NCI-H1417 (cell line): ENCODE results near the gene NR2F2.

Source experiments
- DNase-seq, 3 experiments: peaks; one replicate each; lab custom pipeline; 2025; lab: John Stamatoyannopoulos, UW

Gene NR2F2

DNA sequence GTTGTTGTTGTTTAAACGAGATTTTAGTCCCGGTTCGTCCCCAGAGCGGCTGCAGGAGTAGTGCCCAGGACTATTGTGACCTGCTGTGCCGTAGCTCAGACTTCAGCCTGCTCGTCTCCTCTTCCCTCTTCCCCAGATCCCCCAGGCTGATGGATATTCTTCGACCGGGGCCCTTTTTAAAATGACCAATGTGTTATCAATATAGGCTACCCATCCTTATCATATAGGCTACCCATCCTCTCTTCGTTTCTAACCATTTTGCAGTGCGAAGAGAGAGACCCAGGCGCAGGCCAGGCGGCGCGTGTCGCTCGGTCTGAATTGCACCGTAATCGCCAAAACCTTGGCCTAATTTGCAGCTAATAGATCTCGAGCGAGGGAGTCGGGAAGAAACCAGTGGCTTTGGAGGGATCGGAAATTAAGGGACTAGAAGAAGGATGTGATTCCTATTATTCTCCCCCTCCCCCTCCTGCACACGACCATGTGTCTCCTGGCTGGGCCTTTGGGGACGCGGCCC, 23.0 kb downstream of the NR2F2 start:
- no peak for DNase-seq

DNA sequence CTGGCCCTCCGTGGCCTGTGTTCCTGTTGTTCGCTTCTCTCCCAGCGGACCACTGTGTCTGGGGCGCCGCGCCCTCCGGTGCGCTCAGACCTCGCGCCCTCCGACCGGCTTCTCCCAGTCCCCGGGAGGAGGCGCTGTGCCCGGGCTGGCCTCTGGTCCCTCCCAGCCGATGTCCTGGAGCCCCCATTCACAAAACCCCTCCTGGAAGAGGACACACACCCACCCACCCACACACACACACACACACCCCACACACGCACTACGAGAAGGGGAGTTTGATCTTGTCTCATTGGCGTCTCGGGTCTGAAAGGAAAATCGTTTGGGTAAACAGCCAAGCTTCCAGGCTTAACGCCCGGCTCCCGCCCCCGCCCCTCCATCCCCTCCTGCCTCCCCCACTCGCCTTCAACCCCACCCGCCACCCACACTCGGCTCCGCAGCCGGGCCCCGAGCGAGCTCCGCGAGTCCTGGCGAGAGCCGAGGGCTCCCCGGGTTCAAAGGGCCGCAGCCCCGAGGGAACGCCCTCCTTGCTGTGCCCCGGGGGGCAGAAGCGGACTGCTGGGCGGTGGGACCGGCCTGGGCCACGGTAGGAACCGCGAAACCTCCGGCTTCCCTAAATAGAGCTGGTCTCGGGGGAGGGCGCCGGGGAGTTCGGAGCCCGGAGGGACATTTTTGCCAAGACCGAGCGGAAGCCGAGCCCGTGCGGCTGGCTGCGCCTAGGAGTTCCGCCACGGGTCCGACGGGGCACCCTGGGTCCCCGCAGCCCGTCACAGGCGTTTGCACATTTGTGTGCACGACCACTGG, 23.6 kb downstream of the NR2F2 start:
- peak in 2 of 3 experiments; percentile 64 for DNase-seq

DNA sequence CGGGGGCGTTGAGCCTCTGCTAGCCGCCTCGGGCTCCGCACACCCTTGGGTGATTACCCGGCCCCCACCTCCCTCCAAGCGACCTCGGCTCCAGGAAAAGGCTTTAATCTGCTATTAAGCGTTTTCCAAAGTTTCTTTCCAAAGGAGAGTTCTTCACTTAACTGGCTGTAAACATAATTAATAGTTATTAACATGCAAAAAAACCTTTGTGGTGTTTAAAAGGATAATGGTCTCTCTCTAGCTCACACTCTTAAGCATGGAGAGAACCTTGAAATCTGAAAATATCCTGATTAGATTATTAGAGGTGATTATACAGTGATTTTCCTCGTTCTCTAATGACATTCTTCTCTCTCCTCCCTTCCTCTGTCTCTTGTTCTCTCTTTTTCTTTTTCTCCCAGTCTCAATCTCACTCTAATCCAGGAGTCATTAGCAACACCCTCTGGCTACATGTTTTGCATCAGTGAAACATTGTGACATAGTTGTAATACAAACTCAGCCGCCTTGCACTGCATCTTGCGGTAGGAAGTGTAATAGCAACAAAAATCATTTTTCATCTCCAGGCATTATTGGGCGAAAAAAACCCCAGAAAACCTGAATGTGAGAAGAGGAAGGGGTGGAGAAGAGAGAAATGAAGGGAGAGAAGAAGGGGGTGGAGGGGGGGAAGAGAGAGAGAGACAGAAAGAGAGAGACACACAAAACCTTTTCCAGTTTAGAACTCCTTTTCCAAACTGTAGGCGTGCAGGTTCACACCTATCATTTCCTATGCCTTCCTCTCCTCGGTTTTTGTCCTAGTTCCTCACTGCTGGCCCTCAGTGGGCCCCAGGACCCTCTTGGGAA, 24.4 kb downstream of the NR2F2 start:
- peak in 1 of 3 experiments; percentile 39 for DNase-seq

DNA sequence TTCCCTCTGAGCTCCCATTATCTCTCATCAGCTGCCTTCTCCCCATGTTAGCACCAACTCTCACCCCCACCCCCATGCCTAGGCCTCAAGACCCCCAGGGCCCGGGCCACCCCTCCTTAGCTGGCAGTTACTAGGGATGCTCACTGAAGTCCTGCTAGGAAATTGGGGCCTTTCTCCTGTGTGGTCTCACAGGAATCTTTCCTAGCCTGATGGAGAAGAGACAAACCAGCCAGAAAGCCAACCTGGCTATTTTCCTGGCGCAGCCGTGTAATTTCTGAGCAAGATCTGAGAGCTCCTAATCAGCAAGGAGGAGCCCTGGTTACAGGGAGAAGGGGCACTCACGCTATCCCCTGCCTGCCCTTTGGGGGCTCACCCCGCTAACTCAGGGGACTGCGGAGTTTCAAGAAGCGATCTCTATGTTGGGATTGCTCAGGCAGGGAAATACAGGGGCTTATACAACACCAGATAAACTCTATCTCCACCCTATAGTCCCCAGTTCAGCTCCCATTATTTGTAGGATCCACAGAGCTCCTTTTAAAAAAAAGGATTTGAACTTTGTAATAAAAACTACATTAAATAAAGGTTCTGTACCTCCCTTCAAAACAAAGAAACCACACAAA, 25.2 kb downstream of the NR2F2 start:
- DNase-seq: no peak

DNA sequence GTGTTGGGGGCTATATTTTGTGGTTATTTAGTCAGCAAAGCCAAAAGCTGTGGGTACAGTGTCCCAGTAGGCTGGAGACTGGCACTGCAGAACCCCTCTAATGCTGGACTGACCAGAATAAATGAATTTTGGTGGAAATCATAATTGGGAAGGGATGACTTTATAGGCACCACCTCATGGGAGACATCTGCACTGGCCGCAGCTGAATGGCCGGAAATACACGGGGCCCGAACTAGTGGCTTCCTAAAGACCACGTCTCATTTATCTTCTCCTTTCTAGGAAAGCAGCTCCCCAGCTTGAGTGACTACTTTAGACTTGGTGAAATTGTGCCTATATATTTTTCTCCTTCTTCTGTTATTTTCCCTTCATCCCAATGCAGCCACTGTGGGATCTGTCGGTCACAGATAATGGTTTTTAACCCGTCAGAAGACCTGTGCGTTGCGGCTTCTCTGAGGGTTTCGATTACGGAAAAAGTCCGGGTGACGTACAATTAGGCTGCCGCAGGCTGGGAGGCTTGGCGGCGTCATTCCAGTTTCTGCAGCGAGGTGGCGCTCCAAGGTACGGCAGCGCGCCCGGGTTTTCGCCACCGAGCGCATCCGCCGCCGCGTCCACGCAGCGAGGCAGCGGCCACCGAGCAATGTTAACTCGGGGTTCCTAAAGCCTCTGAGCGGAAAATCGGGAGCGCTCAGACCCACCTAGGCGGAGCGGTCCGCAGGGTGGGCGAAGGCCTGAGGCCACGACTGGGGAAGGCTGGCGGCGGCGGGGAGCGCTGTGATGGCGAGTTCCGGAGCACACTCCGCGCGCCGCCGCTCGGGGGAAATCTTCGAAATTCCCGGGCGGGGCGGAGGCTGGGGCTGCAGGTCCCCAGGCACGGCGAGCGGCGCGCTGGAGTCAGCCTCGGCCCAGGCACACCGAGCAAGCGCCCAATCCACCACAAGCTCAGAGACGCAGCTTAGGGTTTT, 26.3 kb downstream of the NR2F2 start:
- DNase-seq: peak; percentile 84 to 94 (median 94)

DNA sequence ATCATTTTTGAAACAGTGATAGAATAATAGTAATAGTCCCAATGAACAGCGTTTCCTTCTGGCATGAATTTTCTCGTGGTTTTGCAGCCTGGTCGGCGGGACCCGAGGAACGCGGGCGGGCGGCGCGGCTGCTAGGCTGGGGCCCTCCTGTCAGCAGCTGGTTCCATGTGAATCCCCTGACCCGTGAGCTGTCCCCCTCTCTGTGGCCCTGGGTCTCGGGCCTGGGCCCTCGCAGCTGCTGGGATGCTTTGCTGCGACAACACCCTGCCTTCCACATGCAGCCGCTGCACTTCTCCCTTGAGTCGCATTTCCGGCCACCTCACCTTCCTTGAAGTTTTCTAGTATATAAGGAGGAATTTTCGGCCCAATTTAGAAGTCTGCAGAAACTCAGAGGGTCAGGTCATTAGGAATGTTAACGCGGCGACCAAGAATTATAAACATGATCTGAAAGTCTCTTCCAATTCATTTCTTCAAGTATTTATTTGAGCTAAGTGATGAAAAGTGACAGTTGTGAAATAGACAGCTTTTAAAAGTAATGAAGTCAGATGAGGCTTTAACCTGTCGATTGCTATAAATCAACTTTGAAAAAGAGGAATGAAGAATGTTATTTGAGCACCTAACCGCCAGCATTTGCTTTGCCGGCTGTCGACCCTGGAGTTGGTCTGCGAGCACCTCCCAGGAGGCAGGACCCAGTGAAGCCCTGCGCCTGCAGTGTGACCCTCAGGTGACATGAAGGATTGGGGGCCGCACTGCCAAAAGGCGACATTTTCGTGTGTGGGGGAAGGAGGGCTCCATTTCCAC, 27.7 kb downstream of the NR2F2 start:
- DNase-seq: no peak

DNA sequence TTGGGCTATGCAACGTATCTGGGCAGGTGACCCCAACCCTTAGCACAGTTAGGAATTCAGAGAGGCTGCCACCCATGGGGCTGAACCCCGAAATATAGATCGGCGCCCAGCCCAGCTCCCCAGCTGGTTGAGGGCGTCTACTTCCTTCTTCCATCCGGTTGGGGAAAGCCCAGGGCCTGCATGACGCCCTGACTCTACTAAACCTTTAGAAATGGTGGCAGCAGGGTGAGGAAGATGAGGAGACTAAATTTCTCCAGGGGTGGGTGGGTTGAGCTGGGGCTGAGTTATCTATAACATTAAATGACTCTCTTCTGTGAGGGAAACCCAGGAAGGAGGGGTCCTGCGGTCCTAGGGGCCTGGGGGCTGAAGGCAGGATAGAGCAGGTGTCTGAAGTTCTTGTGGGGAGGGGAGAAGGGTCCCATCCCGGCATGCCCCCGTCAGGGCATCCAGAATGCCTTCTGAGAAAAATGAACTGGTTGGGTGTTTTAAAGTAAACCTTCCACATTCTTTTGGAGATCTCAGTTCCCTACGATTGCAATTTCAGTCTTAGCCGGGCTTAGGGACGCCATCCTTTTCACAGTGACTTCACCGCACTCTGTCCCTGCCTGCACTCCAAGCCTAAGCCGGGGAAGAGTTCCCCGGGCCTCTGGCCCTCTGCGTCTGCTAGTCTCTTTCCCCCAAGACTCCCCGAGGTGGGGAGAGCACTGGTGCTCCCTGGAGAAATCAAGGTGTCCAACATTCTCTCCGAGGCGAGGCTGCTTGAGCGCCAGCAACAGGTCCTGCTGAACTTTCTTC, 28.5 kb downstream of the NR2F2 start:
- DNase-seq: no peak

DNA sequence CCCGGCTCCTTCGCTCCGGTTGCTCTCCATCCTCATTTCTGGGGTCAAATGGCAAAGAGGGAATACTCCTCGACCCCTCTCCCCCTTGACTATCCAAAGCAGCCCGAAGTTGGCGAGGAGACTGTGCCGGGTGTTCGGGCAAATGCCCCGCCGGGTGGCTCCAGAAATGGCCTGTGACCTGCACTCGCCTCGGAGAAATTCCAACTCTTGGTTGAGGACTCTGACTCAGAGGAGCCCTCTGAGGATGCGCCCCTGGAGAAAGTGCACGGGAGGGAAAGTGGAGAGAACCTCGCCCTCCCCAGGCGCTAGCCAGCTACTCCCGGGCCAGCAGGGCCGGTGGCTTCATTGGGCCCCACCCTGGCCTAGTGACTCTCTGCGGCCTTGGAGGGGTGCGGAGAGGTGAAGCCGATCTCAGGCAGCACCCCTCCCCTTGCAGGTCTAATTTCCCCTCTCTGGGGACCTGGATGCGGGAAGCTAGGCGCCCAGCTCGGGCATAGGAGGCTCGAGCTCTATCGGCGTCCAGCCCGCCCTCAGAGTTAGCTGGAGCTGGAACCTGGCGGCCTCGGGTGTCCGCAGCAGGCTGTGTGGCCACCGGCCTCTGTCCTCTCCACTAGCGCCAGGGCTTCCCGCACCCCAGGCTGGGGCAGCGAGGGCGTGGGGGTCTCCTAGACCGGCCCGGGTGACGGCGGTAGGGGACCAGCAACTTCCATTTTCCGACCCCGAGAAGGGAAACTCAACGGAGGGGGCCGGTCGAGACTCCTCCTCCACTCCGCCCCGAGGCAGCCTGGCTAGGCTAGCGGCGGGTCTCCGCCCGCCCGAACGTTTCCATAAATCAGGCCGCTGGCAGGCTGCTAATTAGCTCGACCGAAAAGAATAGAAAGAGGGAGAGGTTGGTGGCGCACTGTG, 29.4 kb downstream of the NR2F2 start:
- no peak for DNase-seq

DNA sequence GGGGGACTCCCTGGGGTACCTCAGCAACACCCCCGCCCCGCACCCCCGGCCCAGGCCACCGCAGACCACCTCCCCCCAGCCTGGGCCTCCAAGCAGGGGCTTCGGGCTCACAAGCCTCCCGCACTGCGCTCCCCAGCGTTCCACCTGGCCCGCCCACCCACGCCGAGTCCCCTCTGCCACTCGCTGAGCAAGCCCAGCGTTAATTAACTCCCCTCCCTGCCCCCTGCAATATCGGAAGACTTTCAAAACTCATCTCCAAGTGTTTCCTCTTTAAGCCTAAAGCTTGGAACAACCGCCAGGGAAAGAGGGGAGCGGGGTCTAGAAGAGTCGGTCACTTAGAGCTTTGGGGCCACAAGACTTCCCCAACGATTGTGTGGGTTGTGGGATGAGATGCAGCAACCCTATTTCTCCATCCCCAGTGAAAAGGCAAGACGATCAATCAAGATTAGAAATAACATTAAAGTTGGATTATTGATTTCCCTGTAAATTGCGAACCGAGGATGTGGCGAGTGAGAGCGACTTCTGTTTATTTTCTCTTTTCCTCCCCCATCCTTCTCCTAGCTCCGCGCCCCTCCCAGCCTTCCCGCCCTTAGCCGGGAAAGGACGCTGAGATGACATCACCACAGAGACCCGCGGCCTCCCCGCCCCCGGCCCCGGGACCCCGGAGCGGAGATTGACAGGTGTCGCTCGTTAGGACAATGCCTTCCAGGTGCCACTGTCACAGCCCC, 30.2 kb downstream of the NR2F2 start:
- DNase-seq: no peak

DNA sequence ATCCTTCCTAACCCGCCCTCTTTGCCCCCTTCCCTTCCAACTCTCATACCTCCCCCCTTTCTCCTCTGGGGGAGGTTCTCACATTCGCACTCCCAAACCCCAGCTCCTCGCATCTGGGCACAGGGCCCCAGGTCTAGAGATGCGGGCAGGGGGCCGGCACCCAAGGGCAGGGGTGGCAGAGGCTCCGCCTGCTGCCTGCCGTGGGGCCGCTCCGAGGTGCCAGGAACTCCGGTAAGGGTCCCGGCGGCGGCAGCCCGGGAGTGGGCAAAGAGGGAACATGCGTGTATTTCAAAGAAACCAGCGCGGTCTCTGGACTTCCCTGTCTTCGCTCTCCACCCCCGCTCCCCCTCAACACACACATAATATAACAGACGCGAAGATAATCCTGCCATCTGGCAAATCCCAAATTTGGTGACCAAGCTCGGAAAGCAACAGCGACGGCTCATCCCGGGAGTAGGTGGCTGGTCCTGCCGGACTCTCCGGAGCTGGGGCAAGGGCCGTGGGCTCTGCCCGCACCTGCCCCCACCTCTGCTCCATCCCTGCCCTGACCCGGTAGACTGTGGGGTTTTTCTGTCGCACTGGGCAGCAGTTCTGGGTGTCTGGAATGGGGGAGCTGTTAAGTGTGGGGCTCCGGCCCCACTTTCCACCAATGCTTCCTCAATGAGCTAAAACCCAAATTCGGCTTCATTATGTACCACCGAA, 31.0 kb downstream of the NR2F2 start:
- no peak for DNase-seq

DNA sequence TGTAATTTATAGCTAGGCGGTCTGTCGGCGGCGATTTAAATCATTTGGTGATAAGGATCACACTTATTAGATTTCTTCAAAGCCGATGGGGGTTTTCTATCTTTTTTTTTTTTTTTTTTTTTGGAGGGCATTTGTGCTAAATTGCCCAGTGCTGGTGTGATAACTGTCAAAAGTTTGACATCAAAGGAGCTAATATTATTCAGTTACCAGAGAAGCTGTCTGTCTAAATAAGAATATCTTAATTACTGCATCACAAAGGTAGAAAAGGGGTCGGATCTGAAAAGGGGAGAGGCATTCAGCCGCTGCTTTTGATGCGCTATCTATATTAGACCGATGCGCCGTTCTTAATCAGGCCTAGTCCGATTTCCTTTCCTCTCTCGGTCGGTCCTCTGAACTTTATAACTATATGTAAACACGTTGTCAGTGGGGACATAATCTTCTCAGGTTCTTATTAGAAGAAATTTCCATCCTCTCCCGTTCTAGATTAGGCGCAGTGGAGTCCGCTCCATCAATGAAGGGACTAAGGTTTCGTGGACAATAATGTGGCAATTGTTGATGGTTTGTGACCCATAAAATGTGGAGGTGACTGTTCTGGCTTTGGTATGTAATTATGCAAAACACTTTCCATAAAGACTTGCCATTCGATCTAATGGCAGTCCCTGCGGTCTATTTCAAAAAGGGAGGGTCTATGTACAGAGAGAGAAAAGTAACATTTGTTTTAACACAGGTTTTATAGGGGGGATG, 31.7 kb downstream of the NR2F2 start:
- peak in 1 of 3 experiments; percentile 54 for DNase-seq

DNA sequence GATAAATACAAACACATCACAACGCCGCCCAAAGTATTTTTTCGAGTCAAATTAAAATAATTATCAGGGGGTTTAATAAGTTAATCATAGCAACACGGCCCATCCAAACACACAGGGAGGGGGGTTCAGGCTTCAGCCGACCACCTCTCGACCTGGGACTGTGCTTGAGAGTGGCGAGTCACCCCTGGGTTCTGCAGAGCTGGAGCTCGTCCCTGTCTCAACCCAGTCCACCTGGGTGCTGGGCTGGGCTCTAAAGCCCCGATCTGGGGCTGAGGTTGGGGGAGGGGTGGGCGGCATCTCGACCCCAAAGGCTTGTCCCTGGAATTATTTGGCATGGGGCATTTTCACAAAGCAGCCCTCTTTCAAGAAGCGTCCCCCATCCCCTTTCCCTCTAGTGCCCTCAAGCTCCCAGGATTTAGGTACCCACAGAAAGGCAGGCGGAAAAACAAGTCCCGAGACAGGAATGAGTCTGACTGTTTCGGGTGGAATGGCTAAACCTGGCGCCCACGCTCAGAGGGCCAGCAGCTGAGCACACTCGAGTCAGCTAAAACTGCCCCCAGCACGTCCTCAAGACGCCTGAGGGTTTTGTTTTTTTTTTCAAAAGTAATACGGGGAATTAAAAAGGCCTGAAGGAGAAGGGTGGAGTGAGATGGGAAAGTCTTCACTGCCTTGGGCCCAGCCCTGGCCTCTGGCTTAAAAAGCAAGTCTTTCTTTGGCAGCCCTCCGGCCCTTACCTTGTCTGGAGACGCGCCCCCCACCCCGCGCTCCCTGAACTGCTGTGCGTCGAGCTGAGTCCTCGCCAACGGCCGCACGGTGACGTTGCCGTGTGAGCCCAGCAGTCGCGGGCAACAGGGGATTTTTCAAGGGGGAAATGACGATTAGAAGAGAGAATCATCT, 32.5 kb downstream of the NR2F2 start:
- peak in 2 of 3 experiments; percentile 67 to 82 for DNase-seq

DNA sequence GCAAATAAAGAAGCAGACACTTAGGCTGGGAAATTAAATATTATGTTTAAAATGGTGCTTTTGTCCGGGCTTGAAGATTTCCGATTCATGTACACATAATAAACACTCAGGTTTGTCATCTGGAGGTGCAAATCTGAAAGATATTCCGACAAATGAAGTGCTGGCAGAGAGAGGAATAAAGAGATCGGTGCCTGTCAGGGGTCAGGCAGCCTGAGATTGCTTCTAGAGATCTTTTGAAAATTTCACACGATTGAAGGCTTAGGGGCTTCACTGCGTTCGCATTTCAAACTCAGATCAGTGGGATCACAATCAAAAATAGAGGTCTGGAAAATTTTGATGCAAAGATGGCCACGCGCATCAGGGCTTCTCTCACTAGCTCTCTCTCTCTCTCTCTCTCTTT, 33.2 kb downstream of the NR2F2 start:
- peak in 1 of 3 experiments; percentile 42 for DNase-seq

DNA sequence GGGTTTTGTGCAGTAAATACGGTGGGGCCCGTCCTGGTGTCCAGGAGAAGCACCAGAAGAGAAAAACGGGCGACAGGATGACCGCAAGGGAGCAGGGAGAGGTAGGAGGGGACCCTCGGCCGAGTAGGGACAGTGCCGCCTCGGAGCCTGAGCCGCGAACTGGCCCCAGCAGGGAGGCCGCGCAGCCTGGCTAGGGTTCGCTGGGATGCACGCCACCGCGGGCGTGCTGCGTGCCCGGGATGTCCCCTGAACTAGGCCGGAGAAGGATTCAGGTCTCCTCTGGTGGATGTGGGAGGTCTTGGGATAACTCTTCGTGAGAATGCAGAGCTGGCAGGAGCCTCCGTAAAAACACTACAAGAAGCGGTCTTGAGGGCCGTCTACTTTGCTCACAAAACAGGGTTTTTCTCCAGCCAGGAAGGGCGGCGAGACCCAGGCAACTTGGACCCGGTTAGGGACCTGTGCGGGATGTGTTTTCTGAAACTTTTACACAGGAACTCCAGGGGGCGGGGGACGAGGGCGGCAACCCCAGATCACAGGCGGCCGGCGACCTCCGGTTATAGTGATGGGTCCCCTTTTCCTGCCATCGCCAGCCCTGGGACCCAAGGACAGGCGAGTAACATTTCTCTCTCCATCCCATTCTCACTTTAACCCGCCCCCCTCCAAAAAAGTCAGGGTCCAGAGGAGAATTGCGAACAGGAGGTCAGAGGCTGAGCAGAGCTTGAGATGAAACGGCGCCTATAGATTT, 35.5 kb downstream of the NR2F2 start:
- DNase-seq: no peak

DNA sequence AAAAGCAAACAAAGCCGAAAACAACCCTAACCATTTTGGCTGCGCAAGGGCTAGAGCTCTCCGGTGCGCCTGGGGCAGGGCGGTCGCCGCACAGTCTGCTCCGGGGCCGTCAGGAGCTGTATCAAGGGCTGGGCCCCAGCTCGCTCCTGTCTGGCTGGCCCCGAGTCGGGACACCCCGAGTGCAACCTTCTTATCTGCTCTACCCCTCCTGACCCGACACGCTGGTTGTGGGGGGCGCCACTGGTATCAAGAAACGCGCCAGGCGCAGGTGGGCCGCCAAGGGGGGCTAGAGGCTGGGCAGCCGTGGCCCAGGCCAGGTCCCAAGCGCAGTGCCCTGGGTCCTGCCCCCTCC, 36.0 kb downstream of the NR2F2 start:
- no peak for DNase-seq
